Type B pancreatic cell (in vitro differentiated cells): ENCODE data around the gene CRADD. TPM values are rescaled to one million over a fixed set of nuclear protein-coding genes. Genes with fewer than 3 reads are reported as not detected.

Experiments used
- DNase-seq: peaks from one replicate; pipeline ENCODE4 v3.0.0; 2021; ENCODE audit warnings: mixed read lengths; ENCODE audit not compliant: unreplicated experiment; ENCODE audit errors: extremely low spot score
- H3K27ac Mint-ChIP-seq: 2 replicates; pipeline ENCODE4 v1.8.0; 2021; ENCODE audit warnings: mild to moderate bottlenecking, mixed read lengths
- H3K27me3 Mint-ChIP-seq: 2 replicates; pipeline ENCODE4 v1.8.0; 2021; ENCODE audit warnings: mixed read lengths
- H3K36me3 Mint-ChIP-seq: 2 replicates; pipeline ENCODE4 v1.8.0; 2021; ENCODE audit warnings: mixed read lengths
- H3K4me1 Mint-ChIP-seq: one replicate; pipeline ENCODE4 v1.8.0; 2021; ENCODE audit warnings: mixed read lengths; ENCODE audit not compliant: unreplicated experiment
- H3K4me3 Mint-ChIP-seq: 2 replicates; pipeline ENCODE4 v1.8.0; 2021; ENCODE audit warnings: mild to moderate bottlenecking, mixed read lengths
- H3K9me3 Mint-ChIP-seq: 2 replicates; pipeline ENCODE4 v1.8.0; 2021; ENCODE audit warnings: mixed read lengths
- CTCF ChIP-seq: fragments of 200-600 bp; sonication (generic); conservative IDR thresholded peaks from 2 replicates; pipeline ENCODE4 v1.5.0; 2021; ENCODE audit warnings: antibody characterized with exemption, mild to moderate bottlenecking
- total RNA-seq: library from RNA; stranded (reverse); gene quantifications from 2 replicates; pipeline ENCODE4 v1.2.1, GENCODE V29; 2021; ENCODE audit warnings: low replicate concordance

CRADD gene
- total RNA-seq, 1 donor from 2014 or later, result 8.1 TPM

- peaks cover 7% of the 10 kb centered on the region for H3K36me3 Mint-ChIP-seq
- peak overlapping the region; percentile 99 for H3K27ac Mint-ChIP-seq
- no peaks in the 10 kb centered on the region for H3K9me3 Mint-ChIP-seq
- TF ChIP-seq CTCF, result no peak
- H3K4me3 Mint-ChIP-seq, result peak overlapping the region; percentile 96
- no peak for DNase-seq
- peaks cover 6% of the 10 kb centered on the region for H3K27me3 Mint-ChIP-seq
- H3K4me1 Mint-ChIP-seq, result peaks cover 19% of the 10 kb centered on the region
Observed at GRCh38 chr12:93676408-93677194, 574 bp upstream of the CRADD start.

- H3K4me3 Mint-ChIP-seq, result peak overlapping the region; percentile 96
- DNase-seq, result no peak
- H3K27ac Mint-ChIP-seq, result peak overlapping the region; percentile 99
- TF ChIP-seq CTCF, result no peak
- H3K9me3 Mint-ChIP-seq, result no peaks in the 10 kb centered on the region
- peaks cover 6% of the 10 kb centered on the region for H3K27me3 Mint-ChIP-seq
- peaks cover 19% of the 10 kb centered on the region for H3K4me1 Mint-ChIP-seq
- H3K36me3 Mint-ChIP-seq, result peaks cover 7% of the 10 kb centered on the region
Observed at GRCh38 chr12:93678779-93679178, 1.6 kb downstream of the CRADD start.

GRCh38 chr12:93679308-93679925 is 2.2 kb downstream of the CRADD start:
- Mint-ChIP-seq H3K9me3 (no peaks in the 10 kb centered on the region), H3K4me3 (peak overlapping the region; percentile 96)

GRCh38 chr12:93680006-93680405 is 2.8 kb downstream of the CRADD start:
- Mint-ChIP-seq H3K4me1 (peaks cover 19% of the 10 kb centered on the region), H3K27me3 (no peaks in the 10 kb centered on the region), H3K4me3 (no peak overlapping the region), H3K36me3 (peaks cover 7% of the 10 kb centered on the region), H3K27ac (peak overlapping the region; percentile 40), H3K9me3 (no peaks in the 10 kb centered on the region)
- DNase-seq, result no peak
- no peak for TF ChIP-seq CTCF

More at GRCh38 chr12:93679308-93679925, 2.2 kb downstream of the CRADD start:
- Mint-ChIP-seq H3K36me3 (peaks cover 7% of the 10 kb centered on the region), H3K27me3 (peaks cover under 1% of the 10 kb centered on the region), H3K4me1 (peaks cover 19% of the 10 kb centered on the region), H3K27ac (peak overlapping the region; percentile 40)
- no peak for DNase-seq
- no peak for TF ChIP-seq CTCF

- Mint-ChIP-seq H3K36me3 (peaks cover 7% of the 10 kb centered on the region), H3K27me3 (no peaks in the 10 kb centered on the region), H3K4me1 (peaks cover 17% of the 10 kb centered on the region), H3K27ac (no peak overlapping the region), H3K4me3 (no peak overlapping the region), H3K9me3 (no peaks in the 10 kb centered on the region)
- DNase-seq, result no peak
- no peak for TF ChIP-seq CTCF
Observed at GRCh38 chr12:93682846-93683261, 5.7 kb downstream of the CRADD start.
